WTC11 (cell line): ENCODE measurements around the gene DPP10. TPM values are rescaled to one million over a fixed set of nuclear protein-coding genes. Genes with fewer than 3 reads are reported as not detected.

Source experiments
- ATAC-seq: fragments of 200-7000 bp; cut with Tn5 transposase; 2 replicates; pipeline ENCODE4 v1.10.0; 2021; ENCODE audit warnings: mild to moderate bottlenecking, moderate library complexity
- CTCF ChIA-PET: fragments of 300-600 bp; sonication (Branson Sonifier 250); formaldehyde crosslinking; loops from one replicate; lab custom pipeline; 2021; ENCODE audit warnings: antibody characterized with exemption; lab: Charles Lee
- POLR2A ChIA-PET: fragments of 350-600 bp; sonication (Branson Sonifier 250); formaldehyde crosslinking; loops from one replicate; lab custom pipeline; 2021; ENCODE audit warnings: antibody characterized with exemption; lab: Charles Lee
- DNase-seq: peaks from one replicate; pipeline ENCODE4 v3.0.0; 2021; ENCODE audit warnings: low spot score
- H3K27ac Mint-ChIP-seq: 2 replicates; pipeline ENCODE4 v1.8.0; 2021; ENCODE audit warnings: mixed read lengths
- H3K27me3 Mint-ChIP-seq: 2 replicates; pipeline ENCODE4 v1.8.0; 2021; ENCODE audit warnings: low read depth, mild to moderate bottlenecking, moderate library complexity, mixed read lengths
- H3K36me3 Mint-ChIP-seq: 2 replicates; pipeline ENCODE4 v1.8.0; 2021; ENCODE audit warnings: mixed read lengths
- H3K4me1 Mint-ChIP-seq: 2 replicates; pipeline ENCODE4 v1.8.0; 2022; ENCODE audit warnings: mixed read lengths
- H3K4me3 Mint-ChIP-seq: 2 replicates; pipeline ENCODE4 v1.8.0; 2021; ENCODE audit warnings: mild to moderate bottlenecking, moderate library complexity, mixed read lengths
- H3K9me3 Mint-ChIP-seq: 2 replicates; pipeline ENCODE4 v1.8.0; 2021; ENCODE audit warnings: mixed read lengths
- EMX1 ChIP-seq: fragments of 250-450 bp; sonication (Bioruptor Pico); IDR thresholded peaks from 2 replicates; pipeline ENCODE4 v1.8.0; 2021; ENCODE audit warnings: mild to moderate bottlenecking
- ESRRA ChIP-seq: sonication (generic); formaldehyde crosslinking; IDR thresholded peaks from 2 replicates; pipeline ENCODE4 v1.8.1; 2022; ENCODE audit warnings: mild to moderate bottlenecking, missing genetic modification reagents, borderline replicate concordance
- JUN ChIP-seq: sonication (generic); formaldehyde crosslinking; IDR thresholded peaks from 2 replicates; pipeline ENCODE4 v1.8.0; 2023; ENCODE audit warnings: mild to moderate bottlenecking, missing genetic modification reagents
- NFE2L1 ChIP-seq: sonication (generic); formaldehyde crosslinking; IDR thresholded peaks from 2 replicates; pipeline ENCODE4 v1.8.1; 2023; ENCODE audit warnings: missing genetic modification reagents
- NR3C1 ChIP-seq: sonication (generic); formaldehyde crosslinking; conservative IDR thresholded peaks from 2 replicates; pipeline ENCODE4 v1.8.1; 2023; ENCODE audit warnings: low read depth, mild to moderate bottlenecking, missing genetic modification reagents
- OVOL2 ChIP-seq: fragments of 250-450 bp; sonication (Bioruptor Pico); IDR thresholded peaks from 2 replicates; pipeline ENCODE4 v1.9.0; 2021; ENCODE audit warnings: mild to moderate bottlenecking, borderline replicate concordance
- RELA ChIP-seq: sonication (generic); formaldehyde crosslinking; IDR thresholded peaks from 2 replicates; pipeline ENCODE4 v1.8.1; 2022; ENCODE audit warnings: missing genetic modification reagents, mild to moderate bottlenecking, borderline replicate concordance
- TEAD1 ChIP-seq: sonication (generic); formaldehyde crosslinking; IDR thresholded peaks from 2 replicates; pipeline ENCODE4 v1.8.0; 2022; ENCODE audit warnings: mild to moderate bottlenecking, missing genetic modification reagents
- TEAD4 ChIP-seq: sonication (generic); formaldehyde crosslinking; IDR thresholded peaks from 2 replicates; pipeline ENCODE4 v1.8.0; 2022; ENCODE audit warnings: mild to moderate bottlenecking, missing genetic modification reagents
- TP53 ChIP-seq: sonication (generic); formaldehyde crosslinking; IDR thresholded peaks from 2 replicates; pipeline ENCODE4 v1.8.1; 2023; ENCODE audit warnings: mild to moderate bottlenecking, missing genetic modification reagents
- ZNF121 ChIP-seq: sonication (generic); formaldehyde crosslinking; IDR thresholded peaks from 2 replicates; pipeline ENCODE4 v1.8.0; 2023; ENCODE audit warnings: missing genetic modification reagents
- ZNF138 ChIP-seq: sonication (generic); formaldehyde crosslinking; conservative IDR thresholded peaks from 2 replicates; pipeline ENCODE4 v1.8.1; 2022; ENCODE audit warnings: mild to moderate bottlenecking, moderate library complexity, missing genetic modification reagents
- total RNA-seq: library from RNA; stranded (reverse); gene quantifications from 3 replicates; pipeline ENCODE4 v1.2.3, GENCODE V29; 2021
- TF ChIP-seq, protein P1 (sequence below): sonication (generic); formaldehyde crosslinking; IDR thresholded peaks from 2 replicates; pipeline ENCODE4 v1.8.0; 2022; ENCODE audit warnings: missing genetic modification reagents
- TF ChIP-seq, protein P2 (sequence below): fragments of 250-450 bp; sonication (Bioruptor Pico); IDR thresholded peaks from 2 replicates; pipeline ENCODE4 v1.9.0; 2021; ENCODE audit warnings: mild to moderate bottlenecking, borderline replicate concordance
- TF ChIP-seq, protein P3 (sequence below): sonication (generic); formaldehyde crosslinking; IDR thresholded peaks from 2 replicates; pipeline ENCODE4 v1.8.0; 2022; ENCODE audit warnings: mild to moderate bottlenecking, missing genetic modification reagents
- TF ChIP-seq, protein P4 (sequence below): sonication (generic); formaldehyde crosslinking; IDR thresholded peaks from 2 replicates; pipeline ENCODE4 v1.8.1; 2023; ENCODE audit warnings: mild to moderate bottlenecking, missing genetic modification reagents, borderline replicate concordance
- TF ChIP-seq, protein P5 (sequence below): sonication (generic); formaldehyde crosslinking; IDR thresholded peaks from 2 replicates; pipeline ENCODE4 v1.8.0; 2022; ENCODE audit warnings: mild to moderate bottlenecking, missing genetic modification reagents
- TF ChIP-seq, protein P6 (sequence below): sonication (generic); formaldehyde crosslinking; IDR thresholded peaks from 2 replicates; pipeline ENCODE4 v1.8.1; 2022; ENCODE audit warnings: mild to moderate bottlenecking, missing genetic modification reagents, moderate library complexity, borderline replicate concordance

DPP10 gene
- total RNA-seq, 1 experiment from 2014 or later: 4.0 TPM

DNA sequence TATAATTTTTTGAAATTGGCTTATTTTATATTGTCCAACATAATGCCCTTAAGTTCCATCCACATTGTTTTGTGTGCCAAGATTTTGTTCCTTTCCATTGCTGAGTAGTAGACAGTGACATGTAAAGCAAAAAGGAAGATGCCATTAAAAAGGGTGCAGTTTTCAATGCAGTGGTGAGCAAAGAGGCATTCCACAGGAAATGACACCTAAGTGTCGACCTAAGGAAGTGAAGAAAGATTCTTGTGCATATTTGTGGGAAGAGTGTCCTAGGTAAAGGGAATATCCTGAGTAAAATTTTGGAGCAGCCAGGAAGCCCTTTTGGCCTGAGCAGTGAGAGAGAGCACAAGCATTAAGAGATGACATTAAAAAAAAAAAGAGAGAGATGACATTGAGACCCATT, 1099.9 kb downstream of the DPP10 start:
- peaks cover 25% of the 10 kb centered on the region for H3K4me1 Mint-ChIP-seq
- CTCF ChIA-PET: no interaction called here

More for the DNA sequence above, 1099.9 kb downstream of the DPP10 start:
- no peaks in the 10 kb centered on the region for H3K27me3 Mint-ChIP-seq
- no peaks in the 10 kb centered on the region for H3K9me3 Mint-ChIP-seq
- 0 out of 2 replicates have a peak, but pooled peaks cover 3% of the 10 kb centered on the region for H3K36me3 Mint-ChIP-seq
- TF ChIP-seq NR3C1 (CRISPR knock-in tag): no peak
- no peak for TF ChIP-seq EMX1
- TF ChIP-seq, protein P1, sequence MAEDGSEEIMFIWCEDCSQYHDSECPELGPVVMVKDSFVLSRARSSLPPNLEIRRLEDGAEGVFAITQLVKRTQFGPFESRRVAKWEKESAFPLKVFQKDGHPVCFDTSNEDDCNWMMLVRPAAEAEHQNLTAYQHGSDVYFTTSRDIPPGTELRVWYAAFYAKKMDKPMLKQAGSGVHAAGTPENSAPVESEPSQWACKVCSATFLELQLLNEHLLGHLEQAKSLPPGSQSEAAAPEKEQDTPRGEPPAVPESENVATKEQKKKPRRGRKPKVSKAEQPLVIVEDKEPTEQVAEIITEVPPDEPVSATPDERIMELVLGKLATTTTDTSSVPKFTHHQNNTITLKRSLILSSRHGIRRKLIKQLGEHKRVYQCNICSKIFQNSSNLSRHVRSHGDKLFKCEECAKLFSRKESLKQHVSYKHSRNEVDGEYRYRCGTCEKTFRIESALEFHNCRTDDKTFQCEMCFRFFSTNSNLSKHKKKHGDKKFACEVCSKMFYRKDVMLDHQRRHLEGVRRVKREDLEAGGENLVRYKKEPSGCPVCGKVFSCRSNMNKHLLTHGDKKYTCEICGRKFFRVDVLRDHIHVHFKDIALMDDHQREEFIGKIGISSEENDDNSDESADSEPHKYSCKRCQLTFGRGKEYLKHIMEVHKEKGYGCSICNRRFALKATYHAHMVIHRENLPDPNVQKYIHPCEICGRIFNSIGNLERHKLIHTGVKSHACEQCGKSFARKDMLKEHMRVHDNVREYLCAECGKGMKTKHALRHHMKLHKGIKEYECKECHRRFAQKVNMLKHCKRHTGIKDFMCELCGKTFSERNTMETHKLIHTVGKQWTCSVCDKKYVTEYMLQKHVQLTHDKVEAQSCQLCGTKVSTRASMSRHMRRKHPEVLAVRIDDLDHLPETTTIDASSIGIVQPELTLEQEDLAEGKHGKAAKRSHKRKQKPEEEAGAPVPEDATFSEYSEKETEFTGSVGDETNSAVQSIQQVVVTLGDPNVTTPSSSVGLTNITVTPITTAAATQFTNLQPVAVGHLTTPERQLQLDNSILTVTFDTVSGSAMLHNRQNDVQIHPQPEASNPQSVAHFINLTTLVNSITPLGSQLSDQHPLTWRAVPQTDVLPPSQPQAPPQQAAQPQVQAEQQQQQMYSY (CRISPR knock-in tag): no peak
- no peak for TF ChIP-seq TP53
- TF ChIP-seq ZNF121 (CRISPR knock-in tag): no peak
- TF ChIP-seq RELA: no peak
- no peak for TF ChIP-seq ZNF138 (CRISPR knock-in tag)
- TF ChIP-seq, protein P2, sequence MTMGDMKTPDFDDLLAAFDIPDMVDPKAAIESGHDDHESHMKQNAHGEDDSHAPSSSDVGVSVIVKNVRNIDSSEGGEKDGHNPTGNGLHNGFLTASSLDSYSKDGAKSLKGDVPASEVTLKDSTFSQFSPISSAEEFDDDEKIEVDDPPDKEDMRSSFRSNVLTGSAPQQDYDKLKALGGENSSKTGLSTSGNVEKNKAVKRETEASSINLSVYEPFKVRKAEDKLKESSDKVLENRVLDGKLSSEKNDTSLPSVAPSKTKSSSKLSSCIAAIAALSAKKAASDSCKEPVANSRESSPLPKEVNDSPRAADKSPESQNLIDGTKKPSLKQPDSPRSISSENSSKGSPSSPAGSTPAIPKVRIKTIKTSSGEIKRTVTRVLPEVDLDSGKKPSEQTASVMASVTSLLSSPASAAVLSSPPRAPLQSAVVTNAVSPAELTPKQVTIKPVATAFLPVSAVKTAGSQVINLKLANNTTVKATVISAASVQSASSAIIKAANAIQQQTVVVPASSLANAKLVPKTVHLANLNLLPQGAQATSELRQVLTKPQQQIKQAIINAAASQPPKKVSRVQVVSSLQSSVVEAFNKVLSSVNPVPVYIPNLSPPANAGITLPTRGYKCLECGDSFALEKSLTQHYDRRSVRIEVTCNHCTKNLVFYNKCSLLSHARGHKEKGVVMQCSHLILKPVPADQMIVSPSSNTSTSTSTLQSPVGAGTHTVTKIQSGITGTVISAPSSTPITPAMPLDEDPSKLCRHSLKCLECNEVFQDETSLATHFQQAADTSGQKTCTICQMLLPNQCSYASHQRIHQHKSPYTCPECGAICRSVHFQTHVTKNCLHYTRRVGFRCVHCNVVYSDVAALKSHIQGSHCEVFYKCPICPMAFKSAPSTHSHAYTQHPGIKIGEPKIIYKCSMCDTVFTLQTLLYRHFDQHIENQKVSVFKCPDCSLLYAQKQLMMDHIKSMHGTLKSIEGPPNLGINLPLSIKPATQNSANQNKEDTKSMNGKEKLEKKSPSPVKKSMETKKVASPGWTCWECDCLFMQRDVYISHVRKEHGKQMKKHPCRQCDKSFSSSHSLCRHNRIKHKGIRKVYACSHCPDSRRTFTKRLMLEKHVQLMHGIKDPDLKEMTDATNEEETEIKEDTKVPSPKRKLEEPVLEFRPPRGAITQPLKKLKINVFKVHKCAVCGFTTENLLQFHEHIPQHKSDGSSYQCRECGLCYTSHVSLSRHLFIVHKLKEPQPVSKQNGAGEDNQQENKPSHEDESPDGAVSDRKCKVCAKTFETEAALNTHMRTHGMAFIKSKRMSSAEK (CRISPR knock-in tag): no peak
- TF ChIP-seq, protein P3, sequence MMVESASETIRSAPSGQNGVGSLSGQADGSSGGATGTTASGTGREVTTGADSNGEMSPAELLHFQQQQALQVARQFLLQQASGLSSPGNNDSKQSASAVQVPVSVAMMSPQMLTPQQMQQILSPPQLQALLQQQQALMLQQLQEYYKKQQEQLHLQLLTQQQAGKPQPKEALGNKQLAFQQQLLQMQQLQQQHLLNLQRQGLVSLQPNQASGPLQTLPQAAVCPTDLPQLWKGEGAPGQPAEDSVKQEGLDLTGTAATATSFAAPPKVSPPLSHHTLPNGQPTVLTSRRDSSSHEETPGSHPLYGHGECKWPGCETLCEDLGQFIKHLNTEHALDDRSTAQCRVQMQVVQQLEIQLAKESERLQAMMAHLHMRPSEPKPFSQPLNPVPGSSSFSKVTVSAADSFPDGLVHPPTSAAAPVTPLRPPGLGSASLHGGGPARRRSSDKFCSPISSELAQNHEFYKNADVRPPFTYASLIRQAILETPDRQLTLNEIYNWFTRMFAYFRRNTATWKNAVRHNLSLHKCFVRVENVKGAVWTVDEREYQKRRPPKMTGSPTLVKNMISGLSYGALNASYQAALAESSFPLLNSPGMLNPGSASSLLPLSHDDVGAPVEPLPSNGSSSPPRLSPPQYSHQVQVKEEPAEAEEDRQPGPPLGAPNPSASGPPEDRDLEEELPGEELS (CRISPR knock-in tag): no peak
- no peak for TF ChIP-seq JUN
- TF ChIP-seq, protein P4, sequence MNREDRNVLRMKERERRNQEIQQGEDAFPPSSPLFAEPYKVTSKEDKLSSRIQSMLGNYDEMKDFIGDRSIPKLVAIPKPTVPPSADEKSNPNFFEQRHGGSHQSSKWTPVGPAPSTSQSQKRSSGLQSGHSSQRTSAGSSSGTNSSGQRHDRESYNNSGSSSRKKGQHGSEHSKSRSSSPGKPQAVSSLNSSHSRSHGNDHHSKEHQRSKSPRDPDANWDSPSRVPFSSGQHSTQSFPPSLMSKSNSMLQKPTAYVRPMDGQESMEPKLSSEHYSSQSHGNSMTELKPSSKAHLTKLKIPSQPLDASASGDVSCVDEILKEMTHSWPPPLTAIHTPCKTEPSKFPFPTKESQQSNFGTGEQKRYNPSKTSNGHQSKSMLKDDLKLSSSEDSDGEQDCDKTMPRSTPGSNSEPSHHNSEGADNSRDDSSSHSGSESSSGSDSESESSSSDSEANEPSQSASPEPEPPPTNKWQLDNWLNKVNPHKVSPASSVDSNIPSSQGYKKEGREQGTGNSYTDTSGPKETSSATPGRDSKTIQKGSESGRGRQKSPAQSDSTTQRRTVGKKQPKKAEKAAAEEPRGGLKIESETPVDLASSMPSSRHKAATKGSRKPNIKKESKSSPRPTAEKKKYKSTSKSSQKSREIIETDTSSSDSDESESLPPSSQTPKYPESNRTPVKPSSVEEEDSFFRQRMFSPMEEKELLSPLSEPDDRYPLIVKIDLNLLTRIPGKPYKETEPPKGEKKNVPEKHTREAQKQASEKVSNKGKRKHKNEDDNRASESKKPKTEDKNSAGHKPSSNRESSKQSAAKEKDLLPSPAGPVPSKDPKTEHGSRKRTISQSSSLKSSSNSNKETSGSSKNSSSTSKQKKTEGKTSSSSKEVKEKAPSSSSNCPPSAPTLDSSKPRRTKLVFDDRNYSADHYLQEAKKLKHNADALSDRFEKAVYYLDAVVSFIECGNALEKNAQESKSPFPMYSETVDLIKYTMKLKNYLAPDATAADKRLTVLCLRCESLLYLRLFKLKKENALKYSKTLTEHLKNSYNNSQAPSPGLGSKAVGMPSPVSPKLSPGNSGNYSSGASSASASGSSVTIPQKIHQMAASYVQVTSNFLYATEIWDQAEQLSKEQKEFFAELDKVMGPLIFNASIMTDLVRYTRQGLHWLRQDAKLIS (CRISPR knock-in tag): no peak
- TF ChIP-seq, protein P5, sequence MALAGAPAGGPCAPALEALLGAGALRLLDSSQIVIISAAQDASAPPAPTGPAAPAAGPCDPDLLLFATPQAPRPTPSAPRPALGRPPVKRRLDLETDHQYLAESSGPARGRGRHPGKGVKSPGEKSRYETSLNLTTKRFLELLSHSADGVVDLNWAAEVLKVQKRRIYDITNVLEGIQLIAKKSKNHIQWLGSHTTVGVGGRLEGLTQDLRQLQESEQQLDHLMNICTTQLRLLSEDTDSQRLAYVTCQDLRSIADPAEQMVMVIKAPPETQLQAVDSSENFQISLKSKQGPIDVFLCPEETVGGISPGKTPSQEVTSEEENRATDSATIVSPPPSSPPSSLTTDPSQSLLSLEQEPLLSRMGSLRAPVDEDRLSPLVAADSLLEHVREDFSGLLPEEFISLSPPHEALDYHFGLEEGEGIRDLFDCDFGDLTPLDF (CRISPR knock-in tag): no peak
- no peak for TF ChIP-seq TEAD4 (CRISPR knock-in tag)
- TF ChIP-seq OVOL2 (CRISPR knock-in tag): no peak
- TF ChIP-seq, protein P6, sequence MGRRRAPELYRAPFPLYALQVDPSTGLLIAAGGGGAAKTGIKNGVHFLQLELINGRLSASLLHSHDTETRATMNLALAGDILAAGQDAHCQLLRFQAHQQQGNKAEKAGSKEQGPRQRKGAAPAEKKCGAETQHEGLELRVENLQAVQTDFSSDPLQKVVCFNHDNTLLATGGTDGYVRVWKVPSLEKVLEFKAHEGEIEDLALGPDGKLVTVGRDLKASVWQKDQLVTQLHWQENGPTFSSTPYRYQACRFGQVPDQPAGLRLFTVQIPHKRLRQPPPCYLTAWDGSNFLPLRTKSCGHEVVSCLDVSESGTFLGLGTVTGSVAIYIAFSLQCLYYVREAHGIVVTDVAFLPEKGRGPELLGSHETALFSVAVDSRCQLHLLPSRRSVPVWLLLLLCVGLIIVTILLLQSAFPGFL (CRISPR knock-in tag): no peak
- TF ChIP-seq ESRRA: no peak
- no peak for TF ChIP-seq NFE2L1 (CRISPR knock-in tag)
- TF ChIP-seq TEAD1 (CRISPR knock-in tag): no peak
- H3K4me3 Mint-ChIP-seq: no peak overlapping the region
- no peak for DNase-seq
- H3K27ac Mint-ChIP-seq: no peak overlapping the region
- POLR2A ChIA-PET: no interaction called here
- ATAC-seq: no peak
